NCI-H748 treated with DMSO at 0.1 percent for 48 hours (cell line): ENCODE measurements around the gene YIF1A.
A peak's percentile ranks its signal among the peaks of the same experiment; 100 is the strongest.
"Not testable (repeated sequence)": the region's sequence is repeated elsewhere in the genome, so short reads cannot be mapped to it uniquely, and the experiment has no call there.

Experiments
- DNase-seq: peaks from one replicate; lab custom pipeline; 2025; lab: John Stamatoyannopoulos, UW

YIF1A gene

DNA sequence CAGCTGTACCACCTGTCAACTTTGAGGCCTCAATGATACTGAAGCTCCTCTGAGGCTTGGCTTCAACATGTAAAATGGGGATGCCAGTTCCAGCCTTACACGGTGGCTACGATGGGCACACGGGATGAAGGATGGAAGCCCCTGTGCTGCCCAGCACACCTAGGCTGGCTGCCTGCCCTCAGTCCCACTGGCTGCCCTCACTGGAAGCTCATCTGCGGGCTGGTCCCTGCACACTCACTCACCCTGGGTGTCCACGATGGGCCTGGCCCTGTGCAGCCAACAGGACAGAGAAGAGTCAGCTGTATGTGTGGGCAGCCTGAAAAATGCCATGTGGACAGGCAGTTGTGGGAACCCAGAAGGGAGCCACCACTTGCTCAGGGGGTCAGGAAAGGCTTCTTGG lies 2.2 kb downstream of the YIF1A start:
- DNase-seq: no peak

GRCh38 chr11:66285250-66285947 lies 3.5 kb downstream of the YIF1A start:
- DNase-seq: no peak

DNA sequence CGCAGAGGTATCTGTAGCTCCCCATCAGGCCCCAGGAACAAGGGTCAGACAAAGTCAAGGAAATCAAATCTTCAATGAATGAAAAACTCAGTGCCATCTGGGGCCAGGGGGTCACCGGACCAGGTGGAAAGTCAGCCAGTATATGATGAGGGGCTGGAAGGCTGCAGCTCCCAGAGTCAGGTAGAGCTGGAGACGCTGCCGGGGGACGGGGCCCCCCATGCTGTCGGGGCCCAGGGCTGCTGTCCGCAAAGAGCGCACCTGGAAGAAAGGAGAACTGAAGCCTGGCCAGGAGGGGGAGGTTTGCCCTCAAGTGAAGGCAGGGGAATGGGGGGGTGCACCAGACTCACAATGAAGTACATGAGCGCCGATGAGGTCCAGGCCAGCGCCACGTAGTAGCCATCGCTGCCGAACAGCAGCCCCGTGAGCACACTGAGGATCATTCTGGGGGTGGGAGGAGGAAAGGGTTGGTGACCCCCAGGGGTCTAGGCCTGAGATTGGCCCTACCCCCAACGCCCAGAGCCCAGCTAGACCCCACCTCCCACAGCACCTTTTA lies 4.3 kb downstream of the YIF1A start:
- no peak for DNase-seq

GRCh38 chr11:66283461-66284105 lies 5.4 kb downstream of the YIF1A start:
- DNase-seq: no peak

GRCh38 chr11:66282468-66283455 lies 6.2 kb downstream of the YIF1A start:
- peak; percentile 93 for DNase-seq

DNA sequence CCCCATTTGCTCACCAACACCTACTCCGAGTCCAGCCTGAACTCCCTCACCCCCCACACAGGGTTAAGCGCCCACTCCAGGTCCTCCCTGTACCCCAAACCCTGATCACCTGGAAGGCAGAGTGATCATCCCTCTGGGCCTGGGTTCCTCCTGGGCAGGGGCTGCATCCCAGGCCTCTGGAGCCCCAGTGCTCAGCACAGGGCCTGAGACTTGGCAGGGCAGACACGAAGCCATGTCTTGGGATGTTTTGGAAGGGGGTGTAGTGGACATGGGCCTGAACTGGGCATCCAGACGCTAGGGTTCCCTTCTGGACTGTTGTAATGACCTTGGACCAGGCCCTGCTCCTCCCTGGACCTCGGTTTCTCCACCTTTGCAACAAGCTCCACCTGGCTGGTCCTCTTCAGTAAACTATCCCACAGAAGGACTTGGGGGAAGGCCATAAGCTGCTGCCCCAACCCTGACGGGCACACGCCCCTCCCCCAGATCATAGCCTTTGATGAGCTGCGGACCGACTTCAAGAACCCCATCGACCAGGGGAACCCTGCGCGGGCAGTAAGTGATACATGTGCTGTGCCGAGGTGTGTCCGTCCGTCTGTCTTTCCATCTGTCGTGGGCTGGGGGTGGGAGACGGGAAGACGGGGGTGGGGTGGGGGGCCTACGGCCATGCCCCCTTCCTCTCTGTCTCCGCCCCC lies 7.0 kb downstream of the YIF1A start:
- DNase-seq: no peak

- no peak for DNase-seq
These were observed 7.9 kb downstream of the YIF1A start for GRCh38 chr11:66281001-66281400.

DNA sequence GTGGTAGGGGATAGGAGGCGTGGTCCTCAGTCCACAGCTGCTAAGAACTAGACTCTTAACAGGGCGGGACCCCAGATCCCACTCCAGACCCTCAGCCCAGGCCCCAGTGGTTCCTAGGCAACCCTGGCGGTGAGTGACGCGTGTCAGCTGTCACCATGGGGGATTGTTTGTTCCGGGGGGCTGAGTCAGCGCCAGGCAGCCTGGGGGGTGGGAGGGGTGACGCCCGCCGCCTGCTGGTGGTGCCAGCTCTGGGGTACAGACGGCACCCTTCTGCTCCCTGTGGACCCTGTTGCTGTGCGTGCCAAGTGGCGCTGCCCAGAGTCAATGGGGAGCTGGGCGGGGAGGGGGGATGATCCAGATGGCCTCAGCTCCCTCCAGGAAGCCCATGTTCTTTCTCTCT lies 8.5 kb downstream of the YIF1A start:
- DNase-seq: no peak

- DNase-seq: no peak
These were observed 9.7 kb downstream of the YIF1A start for GRCh38 chr11:66279092-66279734.

- no peak for DNase-seq
These were observed 10.4 kb downstream of the YIF1A start for GRCh38 chr11:66278363-66279091.

GRCh38 chr11:66277471-66278362 lies 11.2 kb downstream of the YIF1A start, which contains the start of gene CNIH2:
TSS of gene CNIH2 (plus strand) at chr11:66278175. CDS start at chr11:66278457, 282 bp downstream.
- no peak for DNase-seq

DNA sequence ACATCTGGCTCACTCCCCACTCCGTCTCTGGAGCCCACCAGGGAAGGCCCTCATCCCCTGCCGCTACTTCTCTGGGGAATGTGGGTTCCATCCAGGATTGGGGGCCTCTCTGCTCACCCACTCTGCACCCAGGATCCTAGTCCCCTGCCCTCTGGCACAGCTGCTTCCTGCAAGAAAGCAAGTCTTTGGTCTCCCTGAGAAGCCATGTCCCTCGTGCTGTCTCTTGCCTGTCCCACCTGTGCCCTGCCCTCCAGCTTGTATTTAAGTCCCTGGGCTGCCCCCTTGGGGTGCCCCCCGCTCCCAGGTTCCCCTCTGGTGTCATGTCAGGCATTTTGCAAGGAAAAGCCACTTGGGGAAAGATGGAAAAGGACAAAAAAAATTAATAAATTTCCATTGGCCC lies 11.9 kb downstream of the YIF1A start:
- DNase-seq: not testable (repeated sequence)

GRCh38 chr11:66276619-66277018 lies 12.3 kb downstream of the YIF1A start:
- DNase-seq: not testable (repeated sequence)

- no peak for DNase-seq
These were observed 12.8 kb downstream of the YIF1A start for GRCh38 chr11:66275984-66276612.

DNA sequence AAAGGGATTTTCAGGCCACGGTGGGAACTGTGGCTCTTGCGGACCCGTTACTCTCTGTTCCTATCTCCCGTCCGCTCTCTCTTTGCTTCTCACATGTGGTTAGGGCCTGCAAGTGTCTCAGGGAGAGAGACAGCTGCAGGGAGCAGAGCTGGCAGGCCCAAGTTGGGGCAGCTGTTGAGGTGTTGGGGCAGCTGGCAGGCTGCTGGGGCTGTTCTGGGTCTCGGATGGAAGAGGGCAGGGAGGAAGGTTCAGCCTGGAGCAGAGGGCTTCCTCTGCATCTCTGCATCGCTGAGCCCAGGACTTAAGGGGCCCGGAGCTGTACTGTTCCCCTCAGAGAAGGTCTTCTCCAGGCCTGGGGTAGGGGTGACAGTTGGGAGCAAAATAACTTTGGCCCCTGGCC lies 13.5 kb downstream of the YIF1A start:
- no peak for DNase-seq

GRCh38 chr11:66274219-66274618 lies 14.7 kb downstream of the YIF1A start:
- DNase-seq: no peak

GRCh38 chr11:66272596-66272995 lies 16.3 kb downstream of the YIF1A start:
- no peak for DNase-seq

GRCh38 chr11:66271816-66272215 lies 17.1 kb downstream of the YIF1A start:
- no peak for DNase-seq
